Measurements from ENCODE around the gene ADAT3.

The ADAT3 gene

DNA sequence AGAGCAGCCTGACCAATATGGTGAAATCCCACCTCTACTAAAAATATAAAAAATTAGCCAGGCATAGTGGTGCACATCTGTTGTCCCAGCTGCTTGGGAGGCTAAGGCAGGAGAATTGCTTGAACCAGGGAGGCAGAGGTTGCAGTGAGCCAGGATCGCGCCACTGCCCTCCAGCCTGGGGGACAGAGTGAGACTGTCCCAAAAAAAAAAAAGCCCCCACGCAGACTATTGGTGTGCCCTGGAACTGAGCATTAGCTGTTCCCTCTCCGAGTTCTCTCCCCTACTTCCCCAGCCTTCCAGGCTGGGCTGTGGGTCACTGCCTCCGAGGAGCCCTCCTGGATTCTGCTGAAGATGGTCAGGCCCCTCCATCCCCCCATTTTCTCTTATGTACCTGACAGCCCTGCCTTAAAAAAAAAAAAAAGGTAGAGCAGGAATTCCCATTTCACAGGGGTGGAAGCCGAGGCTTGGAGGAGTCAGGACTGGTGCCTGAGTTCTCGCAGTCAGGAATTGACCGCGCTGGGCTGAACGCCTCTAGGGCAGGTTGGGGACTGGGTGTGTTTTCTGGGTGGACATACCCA is 1.9 kb downstream of the ADAT3 start:
- Mint-ChIP-seq H3K27me3 (no peaks in the 10 kb centered on the region), H3K4me1 (peaks cover 28% of the 10 kb centered on the region), H3K9me3 (no peaks in the 10 kb centered on the region), H3K27ac (no peak overlapping the region), H3K36me3 (peaks cover 2% of the 10 kb centered on the region), H3K4me3 (peak overlapping the region; percentile 57)
- DNase-seq (ENCODE audit: low spot score in 2 of 2), result no peak
- no peak for ATAC-seq (ENCODE audit: low read depth)

DNA sequence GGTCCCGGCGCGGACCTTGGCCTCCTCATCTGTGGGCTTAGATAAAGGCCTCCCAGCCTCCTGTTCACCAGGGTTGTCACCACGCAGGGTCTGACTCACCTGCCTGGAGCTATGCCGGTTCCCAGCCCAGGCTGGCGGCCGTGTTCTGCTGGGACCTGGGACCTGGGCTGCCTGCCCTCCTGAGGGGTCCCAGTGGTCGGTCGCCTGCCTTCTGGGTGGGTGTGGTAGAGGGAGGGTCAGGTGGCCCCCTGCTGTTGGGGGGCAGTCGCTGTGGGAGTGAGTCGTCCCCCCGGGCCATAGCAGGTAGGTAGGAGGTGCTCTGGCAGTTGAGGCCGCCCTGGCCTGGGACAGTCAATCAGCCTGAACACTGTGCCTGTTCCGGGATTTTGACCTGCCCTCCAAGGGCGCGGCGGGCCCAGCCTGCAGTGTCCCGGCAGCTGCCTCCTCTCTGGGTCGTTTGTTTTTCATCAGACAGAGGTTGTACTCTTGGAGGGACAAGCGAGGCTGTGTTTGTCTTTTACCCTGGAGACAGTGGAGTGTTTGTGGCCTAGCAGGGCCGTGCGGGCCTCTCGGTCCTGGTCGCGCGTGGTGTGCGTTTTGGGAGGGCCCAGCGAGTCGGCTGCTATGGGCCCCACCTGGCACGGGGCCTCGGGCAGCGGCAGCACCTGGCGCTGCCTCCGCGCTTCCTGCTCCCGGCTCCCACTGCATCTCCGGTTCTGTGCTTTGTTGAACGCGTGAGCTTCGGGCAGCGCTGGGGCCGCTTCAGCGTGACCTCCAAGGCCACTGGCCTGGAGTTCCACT is 2.6 kb downstream of the ADAT3 start:
- Mint-ChIP-seq H3K27me3 (no peaks in the 10 kb centered on the region), H3K36me3 (peaks cover 3% of the 10 kb centered on the region), H3K4me3 (peak overlapping the region; percentile 41), H3K4me1 (peaks cover 28% of the 10 kb centered on the region), H3K27ac (no peak overlapping the region), H3K9me3 (no peaks in the 10 kb centered on the region)
- ATAC-seq (ENCODE audit: low read depth) (no peak), DNase-seq (ENCODE audit: low spot score in 2 of 2) (no peak)

DNA sequence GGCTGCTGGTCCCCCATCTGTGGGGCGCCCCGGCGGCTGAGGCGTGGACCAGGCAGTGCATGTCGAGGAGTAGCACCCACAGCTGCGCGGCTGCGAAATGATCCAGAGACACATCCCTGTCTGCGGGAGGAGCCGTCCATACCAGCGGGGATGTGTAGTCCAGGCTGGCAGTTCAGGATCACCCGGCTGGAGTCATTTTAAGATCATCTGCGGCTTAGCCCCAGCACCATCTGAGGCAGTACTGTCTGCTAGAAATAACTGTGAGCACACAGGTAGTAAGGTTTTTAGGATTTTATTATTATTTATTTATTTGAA is 3.1 kb downstream of the ADAT3 start:
- H3K4me3 Mint-ChIP-seq, result peak overlapping the region; percentile 41
- no peak for ATAC-seq (ENCODE audit: low read depth)

DNA sequence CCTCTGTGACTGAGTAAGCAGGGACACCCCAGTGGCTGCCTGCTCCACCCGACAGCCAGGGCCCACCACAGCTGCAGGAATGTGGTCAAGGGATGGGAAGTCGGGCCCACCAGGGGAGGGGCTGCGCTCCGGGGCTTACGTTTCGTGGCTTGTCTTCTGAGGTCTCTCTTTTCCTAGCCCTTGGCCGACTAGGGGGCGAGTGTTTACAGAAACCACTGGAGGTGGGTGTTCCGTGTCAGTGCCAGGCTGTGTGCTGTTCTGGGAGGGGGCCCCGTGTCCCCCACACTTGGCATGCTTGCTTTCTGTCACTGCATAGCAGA is 4.5 kb downstream of the ADAT3 start:
- Mint-ChIP-seq H3K27ac (peak overlapping the region; percentile 60), H3K4me3 (peak overlapping the region; percentile 14), H3K4me1 (peaks cover 18% of the 10 kb centered on the region)

More for the DNA sequence above, 3.1 kb downstream of the ADAT3 start:
- no peak overlapping the region for H3K27ac Mint-ChIP-seq
- DNase-seq (ENCODE audit: low spot score in 2 of 2), result no peak
- H3K9me3 Mint-ChIP-seq, result no peaks in the 10 kb centered on the region
- peaks cover 4% of the 10 kb centered on the region for H3K36me3 Mint-ChIP-seq
- no peaks in the 10 kb centered on the region for H3K27me3 Mint-ChIP-seq
- H3K4me1 Mint-ChIP-seq, result peaks cover 28% of the 10 kb centered on the region

DNA sequence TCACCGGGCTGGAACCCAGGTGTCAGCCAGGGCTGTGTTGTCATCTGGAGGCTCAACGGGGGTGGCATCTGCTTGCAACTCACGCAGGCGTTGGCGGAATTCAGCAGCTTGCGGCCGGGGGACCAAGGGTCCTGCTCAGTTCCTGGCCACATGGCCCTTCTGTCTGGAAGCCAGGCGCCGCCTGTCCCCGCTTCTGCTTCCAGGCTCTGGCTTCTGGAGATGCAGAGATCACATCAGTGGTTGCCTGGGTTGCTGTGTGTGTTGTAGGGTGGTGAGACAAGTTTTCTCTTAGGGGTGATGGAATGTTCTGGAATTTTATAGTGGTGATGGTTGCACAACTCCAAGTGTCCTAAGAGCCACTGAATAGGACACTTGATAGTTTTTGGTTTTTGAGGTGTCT is 5.0 kb downstream of the ADAT3 start:
- Mint-ChIP-seq H3K9me3 (no peaks in the 10 kb centered on the region), H3K27me3 (no peaks in the 10 kb centered on the region), H3K4me1 (peaks cover 18% of the 10 kb centered on the region), H3K36me3 (peaks cover 4% of the 10 kb centered on the region), H3K27ac (no peak overlapping the region), H3K4me3 (no peak overlapping the region)
- DNase-seq (ENCODE audit: low spot score in 2 of 2), result no peak
- no peak for ATAC-seq (ENCODE audit: low read depth)

More for the DNA sequence above, 4.5 kb downstream of the ADAT3 start:
- ATAC-seq (ENCODE audit: low read depth) (no peak), DNase-seq (ENCODE audit: low spot score in 2 of 2) (no peak)
- Mint-ChIP-seq H3K27me3 (no peaks in the 10 kb centered on the region), H3K9me3 (no peaks in the 10 kb centered on the region), H3K36me3 (peaks cover 4% of the 10 kb centered on the region)

DNA sequence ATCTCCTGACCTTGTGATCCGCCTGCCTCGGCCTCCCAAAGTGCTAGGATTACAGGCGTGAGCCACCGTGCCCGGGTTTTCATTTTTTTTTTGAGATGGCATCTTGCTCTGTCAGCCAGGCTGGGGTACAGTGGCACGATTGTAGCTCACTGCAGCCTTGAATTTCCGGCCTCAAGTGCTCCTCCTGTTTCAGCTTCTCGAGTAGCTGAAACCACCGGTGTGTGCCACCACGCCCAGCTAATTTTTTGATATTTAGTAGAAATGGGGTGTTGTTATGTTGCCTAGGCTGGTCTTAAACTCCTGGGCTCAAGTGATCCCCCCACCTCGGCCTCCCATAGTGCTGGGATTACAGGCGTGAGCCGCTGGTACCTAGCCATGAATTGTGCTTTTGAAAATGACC is 5.9 kb downstream of the ADAT3 start:
- Mint-ChIP-seq H3K4me3 (no peak overlapping the region), H3K36me3 (peaks cover 4% of the 10 kb centered on the region), H3K27me3 (no peaks in the 10 kb centered on the region), H3K27ac (no peak overlapping the region), H3K9me3 (no peaks in the 10 kb centered on the region), H3K4me1 (peaks cover 14% of the 10 kb centered on the region)
- ATAC-seq (ENCODE audit: low read depth) (no peak), DNase-seq (ENCODE audit: low spot score in 2 of 2) (no peak)

DNA sequence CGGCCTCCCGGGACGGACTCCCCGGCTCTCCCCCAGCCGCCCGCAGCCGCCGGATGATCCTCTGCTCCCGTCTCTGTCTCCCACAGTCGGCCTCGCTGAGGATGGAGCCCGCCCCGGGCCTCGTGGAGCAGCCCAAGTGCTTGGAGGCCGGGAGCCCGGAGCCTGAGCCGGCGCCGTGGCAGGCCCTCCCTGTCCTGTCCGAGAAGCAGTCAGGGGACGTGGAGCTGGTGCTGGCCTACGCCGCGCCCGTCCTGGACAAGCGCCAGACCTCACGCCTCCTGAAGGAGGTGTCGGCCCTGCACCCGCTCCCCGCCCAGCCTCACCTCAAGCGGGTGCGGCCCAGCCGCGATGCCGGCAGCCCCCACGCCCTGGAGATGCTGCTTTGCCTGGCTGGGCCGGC is 6.8 kb downstream of the ADAT3 start:
- ATAC-seq (ENCODE audit: low read depth) (no peak), DNase-seq (ENCODE audit: low spot score in 2 of 2) (no peak)
- Mint-ChIP-seq H3K27me3 (no peaks in the 10 kb centered on the region), H3K4me1 (peaks cover 14% of the 10 kb centered on the region), H3K9me3 (no peaks in the 10 kb centered on the region), H3K4me3 (no peak overlapping the region), H3K36me3 (peaks cover 4% of the 10 kb centered on the region), H3K27ac (no peak overlapping the region)

DNA sequence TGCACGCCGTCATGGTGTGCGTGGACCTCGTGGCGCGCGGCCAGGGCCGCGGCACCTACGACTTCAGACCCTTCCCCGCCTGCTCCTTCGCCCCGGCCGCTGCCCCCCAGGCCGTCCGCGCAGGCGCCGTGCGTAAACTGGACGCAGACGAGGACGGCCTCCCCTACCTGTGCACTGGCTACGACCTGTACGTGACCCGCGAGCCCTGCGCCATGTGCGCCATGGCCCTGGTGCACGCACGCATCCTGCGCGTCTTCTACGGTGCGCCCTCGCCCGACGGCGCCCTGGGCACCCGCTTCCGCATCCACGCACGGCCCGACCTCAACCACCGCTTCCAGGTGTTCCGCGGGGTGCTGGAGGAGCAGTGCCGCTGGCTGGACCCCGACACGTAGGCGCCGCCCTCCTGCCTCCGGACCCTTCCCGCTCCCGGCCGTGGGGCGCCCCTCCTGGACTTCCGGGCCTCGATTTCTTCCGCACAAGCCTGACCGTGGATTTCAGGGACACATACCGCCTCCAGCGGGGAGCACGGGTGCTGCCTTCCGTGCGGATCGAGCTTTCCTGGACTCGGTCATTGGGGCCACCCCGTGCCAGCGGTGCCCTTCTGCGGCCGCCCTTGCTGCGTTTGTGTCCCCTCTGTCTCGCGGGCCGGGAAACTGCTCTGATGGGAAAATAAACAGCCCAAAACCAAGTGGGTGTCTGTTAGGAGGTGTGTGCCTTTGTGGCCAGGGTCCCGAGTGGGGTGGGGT is 7.7 kb downstream of the ADAT3 start:
- Mint-ChIP-seq H3K9me3 (no peaks in the 10 kb centered on the region), H3K4me1 (peaks cover 13% of the 10 kb centered on the region), H3K36me3 (peaks cover 8% of the 10 kb centered on the region), H3K27ac (no peak overlapping the region), H3K27me3 (no peaks in the 10 kb centered on the region), H3K4me3 (no peak overlapping the region)
- DNase-seq (ENCODE audit: low spot score in 2 of 2) (no peak), ATAC-seq (ENCODE audit: low read depth) (no peak)

DNA sequence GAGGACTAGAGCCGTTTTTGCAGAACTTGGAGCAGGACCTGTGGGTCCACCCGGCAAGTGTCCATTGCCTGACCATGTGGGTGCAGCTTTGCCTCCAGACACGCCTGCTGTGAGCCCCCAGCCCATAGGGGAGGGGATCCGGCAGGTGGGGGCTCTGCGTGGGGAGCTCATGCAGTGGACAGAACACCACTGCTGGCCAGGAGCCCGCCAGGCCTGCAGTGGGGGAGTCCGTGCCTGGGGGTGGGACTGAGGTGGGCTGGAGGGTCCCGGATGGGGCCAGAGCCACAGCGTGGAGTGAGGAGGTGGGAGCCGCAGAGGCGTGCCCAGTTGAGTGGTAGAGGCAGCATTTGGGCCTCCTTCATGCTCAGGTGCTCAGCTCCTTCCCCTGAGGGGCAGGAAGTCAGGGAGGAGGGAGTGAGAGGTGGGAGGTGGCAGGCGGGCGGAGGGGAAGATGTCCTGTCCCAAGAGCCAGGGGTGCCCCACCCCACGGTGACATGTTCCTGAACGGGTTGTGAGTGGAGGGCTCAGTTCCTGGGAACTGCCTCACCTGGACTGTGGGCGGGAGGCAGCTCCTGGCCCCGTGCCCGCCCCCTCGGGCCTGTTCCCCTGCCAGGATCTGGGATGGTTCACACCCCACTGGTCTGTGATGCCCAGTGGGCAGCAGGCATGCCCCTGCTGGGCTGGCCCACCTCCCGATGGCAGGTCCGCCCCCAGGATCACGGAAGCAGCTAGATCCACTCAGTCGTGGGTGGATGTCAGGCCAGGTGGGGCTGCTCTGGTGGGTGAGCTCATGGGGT is 8.8 kb downstream of the ADAT3 start:
- H3K36me3 Mint-ChIP-seq, result peaks cover 15% of the 10 kb centered on the region
- no peak overlapping the region for H3K27ac Mint-ChIP-seq
- no peaks in the 10 kb centered on the region for H3K27me3 Mint-ChIP-seq
- no peak overlapping the region for H3K4me3 Mint-ChIP-seq
- no peak for DNase-seq (ENCODE audit: low spot score in 2 of 2)
- ATAC-seq (ENCODE audit: low read depth), result no peak
- H3K9me3 Mint-ChIP-seq, result no peaks in the 10 kb centered on the region
- peaks cover 8% of the 10 kb centered on the region for H3K4me1 Mint-ChIP-seq

DNA sequence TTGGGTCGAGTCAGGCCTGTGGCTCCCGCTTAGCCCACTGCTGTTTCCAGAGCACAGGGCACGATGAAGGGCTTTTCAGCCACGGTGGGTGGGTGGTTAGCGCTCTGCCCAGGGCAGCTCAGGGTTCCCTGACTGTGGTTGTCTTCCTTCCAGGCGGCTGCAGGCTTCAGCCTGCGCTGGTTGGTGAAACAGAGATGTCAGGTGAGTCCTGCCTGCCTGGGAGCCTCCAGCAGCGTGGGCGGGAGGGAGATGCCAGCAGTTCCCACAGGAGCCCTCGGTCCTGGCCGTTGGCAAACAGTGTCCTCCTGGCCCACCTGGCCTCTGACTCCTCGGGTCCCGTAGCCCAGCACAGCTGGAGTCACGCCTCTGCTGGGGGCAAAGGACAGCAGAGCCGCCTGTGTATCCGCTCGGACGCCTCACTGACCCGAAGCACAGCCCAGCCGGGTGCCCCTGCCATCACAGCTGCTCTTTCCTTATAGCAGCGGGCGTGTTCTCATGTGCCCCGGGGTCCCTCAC is 9.7 kb downstream of the ADAT3 start:
- Mint-ChIP-seq H3K27ac (no peak overlapping the region), H3K9me3 (no peaks in the 10 kb centered on the region), H3K27me3 (no peaks in the 10 kb centered on the region), H3K4me1 (peaks cover 3% of the 10 kb centered on the region), H3K36me3 (peaks cover 15% of the 10 kb centered on the region), H3K4me3 (no peak overlapping the region)
- no peak for DNase-seq (ENCODE audit: low spot score in 2 of 2)
- no peak for ATAC-seq (ENCODE audit: low read depth)

DNA sequence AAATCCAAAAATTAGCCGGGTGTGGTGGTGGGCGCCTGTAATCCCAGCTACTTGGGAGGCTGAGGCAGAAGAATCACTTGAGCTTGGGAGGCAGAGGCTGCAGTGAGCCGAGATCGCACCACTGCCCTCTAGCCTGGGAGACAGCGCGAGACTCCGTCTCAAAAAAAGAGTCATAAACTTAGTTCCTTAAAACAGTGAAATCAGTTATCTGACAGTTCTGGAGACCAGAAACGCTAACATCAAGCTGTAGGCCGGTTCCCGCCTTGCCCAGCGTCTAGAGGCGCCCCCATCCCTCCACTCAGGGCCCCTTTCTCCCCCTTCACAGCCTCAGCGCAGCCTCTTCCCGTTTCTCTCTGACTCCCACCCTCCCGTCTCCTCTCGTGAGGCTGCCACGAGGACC is 11.9 kb downstream of the ADAT3 start:
- Mint-ChIP-seq H3K36me3 (peaks cover 17% of the 10 kb centered on the region), H3K4me3 (no peak overlapping the region), H3K27me3 (no peaks in the 10 kb centered on the region), H3K27ac (no peak overlapping the region), H3K9me3 (no peaks in the 10 kb centered on the region), H3K4me1 (no peaks in the 10 kb centered on the region)
- no peak for ATAC-seq (ENCODE audit: low read depth)
- DNase-seq (ENCODE audit: low spot score in 2 of 2), result no peak

DNA sequence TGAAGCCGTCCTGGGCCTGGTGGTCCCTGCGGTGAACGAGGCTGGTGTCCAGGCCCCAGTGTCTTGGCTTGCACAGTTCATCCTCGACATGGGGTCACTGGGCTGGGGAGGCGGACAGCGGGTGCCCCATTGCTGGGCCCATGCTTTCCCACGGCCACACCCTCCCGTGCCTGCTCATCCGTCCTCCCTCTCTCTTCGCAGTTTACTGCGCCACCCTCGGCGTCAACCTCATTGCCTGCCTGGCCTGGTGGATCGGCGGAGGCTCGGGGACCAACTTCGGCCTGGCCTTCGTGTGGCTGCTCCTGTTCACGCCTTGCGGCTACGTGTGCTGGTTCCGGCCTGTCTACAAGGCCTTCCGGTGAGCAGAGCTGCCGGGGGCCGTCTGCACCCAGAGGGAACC is 12.7 kb downstream of the ADAT3 start:
- Mint-ChIP-seq H3K27me3 (no peaks in the 10 kb centered on the region), H3K4me1 (peaks cover under 1% of the 10 kb centered on the region), H3K4me3 (no peak overlapping the region), H3K27ac (no peak overlapping the region), H3K9me3 (no peaks in the 10 kb centered on the region), H3K36me3 (peaks cover 15% of the 10 kb centered on the region)
- no peak for ATAC-seq (ENCODE audit: low read depth)
- no peak for DNase-seq (ENCODE audit: low spot score in 2 of 2)

DNA sequence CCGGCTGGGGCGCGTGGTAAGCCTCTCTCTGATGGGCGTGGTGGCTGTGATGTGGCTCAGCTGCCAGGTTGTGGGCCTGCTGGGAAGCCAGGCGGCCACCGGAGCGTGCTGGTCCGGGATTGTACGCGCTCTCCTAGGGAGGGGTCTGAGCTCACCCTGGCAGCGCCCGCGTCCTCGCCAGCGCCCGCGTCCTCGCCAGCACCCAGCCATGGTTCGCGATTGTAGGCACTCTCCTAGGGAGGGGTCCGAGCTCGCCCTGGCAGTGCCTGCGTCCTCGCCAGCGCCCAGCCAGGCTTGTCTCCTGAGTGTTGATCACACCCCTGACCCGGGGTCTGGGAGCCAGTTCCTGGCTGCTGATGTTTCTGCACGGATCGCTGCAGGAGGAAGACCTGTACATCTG is 13.8 kb downstream of the ADAT3 start:
- ATAC-seq (ENCODE audit: low read depth) (no peak), DNase-seq (ENCODE audit: low spot score in 2 of 2) (no peak)
- H3K27me3 Mint-ChIP-seq, result no peaks in the 10 kb centered on the region
- no peak overlapping the region for H3K4me3 Mint-ChIP-seq
- H3K4me1 Mint-ChIP-seq, result peaks cover 5% of the 10 kb centered on the region
- no peak overlapping the region for H3K27ac Mint-ChIP-seq
- peaks cover 15% of the 10 kb centered on the region for H3K36me3 Mint-ChIP-seq
- no peaks in the 10 kb centered on the region for H3K9me3 Mint-ChIP-seq

DNA sequence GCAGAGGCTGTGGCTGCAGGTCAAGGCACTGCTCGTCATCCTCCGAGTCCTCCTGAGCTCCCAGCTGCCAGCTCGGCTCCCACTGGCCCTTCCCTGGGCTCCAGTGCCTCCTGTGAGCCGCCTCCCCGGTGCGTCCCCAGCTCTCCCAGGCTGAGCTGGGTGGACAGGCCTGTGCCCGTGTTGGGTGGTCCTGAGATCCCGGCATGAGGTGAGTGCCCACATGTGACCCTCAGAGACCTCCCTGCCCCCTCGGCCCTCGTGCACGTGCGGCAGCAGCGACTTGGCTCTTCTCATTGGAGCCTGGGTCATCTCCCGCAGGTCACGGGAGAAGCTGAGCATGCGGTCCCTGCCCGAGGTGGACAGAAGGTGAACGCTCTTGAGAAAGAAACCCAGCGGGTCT is 15.4 kb downstream of the ADAT3 start:
- H3K9me3 Mint-ChIP-seq, result no peaks in the 10 kb centered on the region
- no peak for ATAC-seq (ENCODE audit: low read depth)
- H3K4me1 Mint-ChIP-seq, result peaks cover 5% of the 10 kb centered on the region
- no peaks in the 10 kb centered on the region for H3K27me3 Mint-ChIP-seq
- H3K4me3 Mint-ChIP-seq, result no peak overlapping the region
- H3K36me3 Mint-ChIP-seq, result peaks cover 15% of the 10 kb centered on the region
- no peak overlapping the region for H3K27ac Mint-ChIP-seq
- DNase-seq (ENCODE audit: low spot score in 2 of 2), result no peak

Measured in memory B cell (primary cell).